ENCODE results near the gene CARMIL3. TPM values are rescaled to one million over a fixed set of nuclear protein-coding genes. Genes with fewer than 3 reads are reported as not detected.

CARMIL3 gene
- total and polyA plus RNA-seq, 2 experiments from 2014 or later = 3.7 to 11.8 TPM

GRCh38 chr14:24106672-24107271, 55.0 kb downstream of the CARMIL3 start (continued):
- TF ChIP-seq JUNB (IDR thresholded peaks at IDR 0.05; ENCODE audit: unreplicated experiment) (no peak), NANOG (IDR thresholded peaks at IDR 0.05; ENCODE audit: borderline replicate concordance) (no peak), ZNF114 (CRISPR knock-in tag; IDR thresholded peaks at IDR 0.05) (no peak), STAT1 (IDR thresholded peaks at IDR 0.05; ENCODE audit: unreplicated experiment) (no peak), EZH2 (IDR thresholded peaks at IDR 0.05; ENCODE audit: low read depth, unreplicated experiment) (no peak), ETS1 (IDR thresholded peaks at IDR 0.05) (no peak), ZNF331 (CRISPR knock-in tag; IDR thresholded peaks at IDR 0.05; ENCODE audit: low read depth) (no peak), CREB1 (CRISPR knock-in tag; IDR thresholded peaks at IDR 0.05; ENCODE audit: low read depth) (no peak), EZH2phosphoT487 (IDR thresholded peaks at IDR 0.05; ENCODE audit: unreplicated experiment) (no peak)
- TF ChIP-seq, protein P1, sequence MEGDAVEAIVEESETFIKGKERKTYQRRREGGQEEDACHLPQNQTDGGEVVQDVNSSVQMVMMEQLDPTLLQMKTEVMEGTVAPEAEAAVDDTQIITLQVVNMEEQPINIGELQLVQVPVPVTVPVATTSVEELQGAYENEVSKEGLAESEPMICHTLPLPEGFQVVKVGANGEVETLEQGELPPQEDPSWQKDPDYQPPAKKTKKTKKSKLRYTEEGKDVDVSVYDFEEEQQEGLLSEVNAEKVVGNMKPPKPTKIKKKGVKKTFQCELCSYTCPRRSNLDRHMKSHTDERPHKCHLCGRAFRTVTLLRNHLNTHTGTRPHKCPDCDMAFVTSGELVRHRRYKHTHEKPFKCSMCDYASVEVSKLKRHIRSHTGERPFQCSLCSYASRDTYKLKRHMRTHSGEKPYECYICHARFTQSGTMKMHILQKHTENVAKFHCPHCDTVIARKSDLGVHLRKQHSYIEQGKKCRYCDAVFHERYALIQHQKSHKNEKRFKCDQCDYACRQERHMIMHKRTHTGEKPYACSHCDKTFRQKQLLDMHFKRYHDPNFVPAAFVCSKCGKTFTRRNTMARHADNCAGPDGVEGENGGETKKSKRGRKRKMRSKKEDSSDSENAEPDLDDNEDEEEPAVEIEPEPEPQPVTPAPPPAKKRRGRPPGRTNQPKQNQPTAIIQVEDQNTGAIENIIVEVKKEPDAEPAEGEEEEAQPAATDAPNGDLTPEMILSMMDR (conservative IDR thresholded peaks at IDR 0.05; ENCODE audit: low read depth in 2 of 2) = no peak
- TF ChIP-seq, protein P2, sequence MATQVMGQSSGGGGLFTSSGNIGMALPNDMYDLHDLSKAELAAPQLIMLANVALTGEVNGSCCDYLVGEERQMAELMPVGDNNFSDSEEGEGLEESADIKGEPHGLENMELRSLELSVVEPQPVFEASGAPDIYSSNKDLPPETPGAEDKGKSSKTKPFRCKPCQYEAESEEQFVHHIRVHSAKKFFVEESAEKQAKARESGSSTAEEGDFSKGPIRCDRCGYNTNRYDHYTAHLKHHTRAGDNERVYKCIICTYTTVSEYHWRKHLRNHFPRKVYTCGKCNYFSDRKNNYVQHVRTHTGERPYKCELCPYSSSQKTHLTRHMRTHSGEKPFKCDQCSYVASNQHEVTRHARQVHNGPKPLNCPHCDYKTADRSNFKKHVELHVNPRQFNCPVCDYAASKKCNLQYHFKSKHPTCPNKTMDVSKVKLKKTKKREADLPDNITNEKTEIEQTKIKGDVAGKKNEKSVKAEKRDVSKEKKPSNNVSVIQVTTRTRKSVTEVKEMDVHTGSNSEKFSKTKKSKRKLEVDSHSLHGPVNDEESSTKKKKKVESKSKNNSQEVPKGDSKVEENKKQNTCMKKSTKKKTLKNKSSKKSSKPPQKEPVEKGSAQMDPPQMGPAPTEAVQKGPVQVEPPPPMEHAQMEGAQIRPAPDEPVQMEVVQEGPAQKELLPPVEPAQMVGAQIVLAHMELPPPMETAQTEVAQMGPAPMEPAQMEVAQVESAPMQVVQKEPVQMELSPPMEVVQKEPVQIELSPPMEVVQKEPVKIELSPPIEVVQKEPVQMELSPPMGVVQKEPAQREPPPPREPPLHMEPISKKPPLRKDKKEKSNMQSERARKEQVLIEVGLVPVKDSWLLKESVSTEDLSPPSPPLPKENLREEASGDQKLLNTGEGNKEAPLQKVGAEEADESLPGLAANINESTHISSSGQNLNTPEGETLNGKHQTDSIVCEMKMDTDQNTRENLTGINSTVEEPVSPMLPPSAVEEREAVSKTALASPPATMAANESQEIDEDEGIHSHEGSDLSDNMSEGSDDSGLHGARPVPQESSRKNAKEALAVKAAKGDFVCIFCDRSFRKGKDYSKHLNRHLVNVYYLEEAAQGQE (IDR thresholded peaks at IDR 0.05; ENCODE audit: unreplicated experiment) = no peak

DNA sequence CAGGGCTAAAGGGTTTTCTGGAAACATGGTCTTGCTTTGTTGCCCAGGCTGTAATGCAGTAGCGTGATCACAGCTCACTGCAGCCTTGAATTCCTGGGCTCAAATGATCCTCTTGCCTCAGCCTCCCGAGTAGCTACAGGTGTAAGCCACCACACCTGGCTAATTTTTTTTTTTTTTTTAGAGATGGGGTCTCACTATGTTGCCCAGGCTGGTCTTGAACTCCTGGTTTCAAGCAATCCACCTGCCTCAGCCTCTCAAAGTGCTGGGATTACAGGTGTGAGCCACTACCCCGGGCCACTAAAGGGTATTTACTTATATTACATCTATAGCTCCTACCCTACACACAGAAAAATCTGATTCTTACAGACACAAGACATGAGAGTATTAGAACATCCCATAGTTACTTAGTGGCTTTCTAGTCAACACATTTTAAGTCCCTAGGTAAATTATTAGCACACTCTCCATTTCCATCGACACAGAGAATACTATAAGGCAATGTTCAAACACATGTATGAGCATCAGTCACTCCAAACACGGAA, 56.6 kb downstream of the CARMIL3 start:
- H3K36me3 Mint-ChIP-seq (ENCODE audit: low read depth) = peaks cover 22% of the 10 kb centered on the region
- no peak for ATAC-seq
- Histone ChIP-seq H4K20me1 (replicated peaks; ENCODE audit: insufficient read depth) (no peaks in the 10 kb centered on the region), H3K27ac (ENCODE audit: low read depth) (no peak overlapping the region), H3K27me3 (ENCODE audit: insufficient read depth) (no peaks in the 10 kb centered on the region), H3K4me1 (ENCODE audit: insufficient read depth) (no peaks in the 10 kb centered on the region), H2AFZ (no peak overlapping the region), H3K4me2 (no peak overlapping the region), H3K36me3 (ENCODE audit: insufficient read depth) (peaks cover 14% of the 10 kb centered on the region; the same call in 1 of the 2 replicates), H3K9me2 (ENCODE audit: insufficient read depth) (no peaks in the 10 kb centered on the region), H3F3A (replicated peaks; ENCODE audit: low read depth) (peaks cover 6% of the 10 kb centered on the region; the same call in 1 of the 2 replicates), H3K79me2 (replicated peaks; ENCODE audit: insufficient read depth) (no peaks in the 10 kb centered on the region), H3K4me3 (no peak overlapping the region)
- H3K27ac Mint-ChIP-seq = no peak overlapping the region
- H3K4me3 Mint-ChIP-seq = no peak overlapping the region
- no peak for DNase-seq (ENCODE audit: low spot score)
- H3K4me1 Mint-ChIP-seq = peaks cover 3% of the 10 kb centered on the region; the same call in 2 of the 3 replicates
- peaks cover 10% of the 10 kb centered on the region for H3K9me3 Mint-ChIP-seq
- H3K27me3 Mint-ChIP-seq (ENCODE audit: insufficient read depth, low read depth, poor library complexity) = peaks cover 5% of the 10 kb centered on the region
- TF ChIP-seq CREB1 (CRISPR knock-in tag; IDR thresholded peaks at IDR 0.05; ENCODE audit: low read depth) (no peak), EZH2phosphoT487 (IDR thresholded peaks at IDR 0.05; ENCODE audit: unreplicated experiment) (no peak), ZNF114 (CRISPR knock-in tag; IDR thresholded peaks at IDR 0.05) (no peak), JUNB (IDR thresholded peaks at IDR 0.05; ENCODE audit: unreplicated experiment) (no peak), ZNF331 (CRISPR knock-in tag; IDR thresholded peaks at IDR 0.05; ENCODE audit: low read depth) (no peak), STAT1 (IDR thresholded peaks at IDR 0.05; ENCODE audit: unreplicated experiment) (no peak), ETS1 (IDR thresholded peaks at IDR 0.05) (no peak), NANOG (IDR thresholded peaks at IDR 0.05; ENCODE audit: borderline replicate concordance) (no peak)
- TF ChIP-seq, protein P2 (IDR thresholded peaks at IDR 0.05; ENCODE audit: unreplicated experiment) = no peak
- TF ChIP-seq, protein P1 (conservative IDR thresholded peaks at IDR 0.05; ENCODE audit: low read depth in 2 of 2) = no peak
